A549 treated with CpdA at 1 μM for 4 hours (cell line): ENCODE data around the gene EPRS1. TPM values are rescaled to one million over a fixed set of nuclear protein-coding genes. Genes with fewer than 3 reads are reported as not detected.

Source experiments
- total RNA-seq: library from RNA; stranded (reverse); fragments of 200-300 nt; extraction: Qiagen RNA extraction; gene quantifications from 5 replicates; pipeline ENCODE4 v1.2.3, GENCODE V29; 2022; ENCODE audit warnings: low read depth

The EPRS1 gene
- total RNA-seq: 74.3 to 89.9 TPM (median 83.5 TPM) in 5 replicates

DNA sequence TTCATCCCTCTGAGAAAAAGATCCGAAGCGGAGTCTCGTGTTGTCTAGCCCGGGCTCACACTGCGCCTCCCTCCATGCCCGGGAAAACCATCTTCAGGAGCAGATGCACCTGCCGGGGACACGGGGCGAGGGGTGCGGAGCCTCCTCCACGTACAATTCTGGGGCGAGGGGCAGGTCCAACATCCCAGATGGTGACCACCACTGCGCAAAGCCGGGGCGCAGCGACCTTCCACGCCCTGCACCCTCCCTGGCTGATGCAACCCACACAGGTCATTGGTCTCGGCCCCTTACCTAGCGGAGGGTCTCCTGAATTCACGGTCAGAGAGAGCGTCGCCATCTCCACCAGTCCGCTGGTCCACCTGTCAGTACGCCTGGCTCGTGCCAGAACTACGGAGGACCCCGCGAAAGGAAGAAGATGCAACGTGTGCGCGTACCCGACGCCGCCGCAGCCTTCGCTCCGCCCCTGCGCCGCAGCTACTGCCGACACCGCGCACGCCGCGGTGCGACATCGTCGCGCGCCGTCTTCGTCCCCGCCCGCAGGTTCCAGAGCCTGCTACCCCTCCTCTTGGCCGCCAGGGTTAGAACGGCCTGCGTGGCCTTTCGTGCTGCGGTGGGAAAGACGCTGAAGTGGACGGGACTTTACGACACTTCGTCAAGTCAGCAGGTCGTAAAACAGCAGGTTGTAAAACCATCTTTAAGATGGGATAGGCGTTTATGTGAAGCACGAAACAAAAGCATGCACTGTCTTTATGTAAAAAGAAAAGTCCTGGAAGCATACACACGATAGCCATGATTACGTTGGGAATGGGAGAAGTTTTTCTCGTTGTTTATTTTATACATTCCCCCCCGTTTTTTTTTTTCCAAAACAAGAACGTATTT lies at the start of gene EPRS1:
EPRS1 (minus strand) TSS at position 454 of the 879 bp plus-strand sequence; CDS start at position 337, 117 bp downstream.

DNA sequence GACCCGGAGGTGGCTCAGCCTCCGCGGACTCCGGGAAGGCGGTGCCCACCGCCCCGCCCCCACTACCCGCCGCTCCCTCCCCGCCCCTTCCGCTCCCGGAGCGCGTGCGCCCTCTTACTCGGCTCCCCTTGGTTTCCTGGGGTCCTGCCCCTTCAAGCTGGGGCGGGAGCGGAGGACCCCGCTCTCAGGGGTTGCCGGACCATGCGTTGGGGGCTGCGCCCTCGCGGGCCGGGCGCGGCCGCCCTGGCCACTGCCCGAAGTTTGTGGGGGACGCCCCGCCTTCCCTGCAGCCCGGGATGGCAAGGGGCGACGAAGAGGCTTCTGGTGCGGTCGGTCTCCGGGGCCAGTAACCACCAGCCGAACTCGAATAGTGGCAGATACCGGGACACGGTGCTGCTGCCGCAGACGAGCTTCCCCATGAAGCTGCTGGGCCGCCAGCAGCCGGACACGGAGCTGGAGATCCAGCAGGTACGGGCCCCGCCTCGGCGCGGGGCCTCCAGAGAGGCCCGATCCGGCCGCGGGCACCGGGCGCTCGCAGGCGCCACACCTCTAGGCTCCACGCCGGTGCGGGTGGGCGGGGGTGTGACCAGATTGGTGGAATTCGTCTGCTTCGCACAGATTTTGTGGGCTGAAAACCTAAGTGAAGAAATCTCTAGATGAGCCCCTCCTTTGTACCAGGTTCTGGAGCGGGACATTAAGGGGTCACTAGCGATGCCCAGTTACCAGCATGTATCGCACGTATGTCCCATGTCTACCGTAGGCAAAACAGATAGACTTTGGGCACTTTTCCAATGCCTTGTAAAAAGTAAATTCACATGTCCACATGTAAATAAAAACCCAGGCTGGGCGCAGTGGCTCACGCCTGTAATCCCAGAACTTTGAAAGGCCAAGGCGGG lies 48.0 kb upstream of the EPRS1 start, which contains the start of gene IARS2:
IARS2 (plus strand) TSS at position 117 of the 896 bp plus-strand sequence; CDS start at position 202, 85 bp downstream.

GRCh38 chr1:220089650-220090556 lies 43.6 kb upstream of the EPRS1 start, which contains the start of gene BPNT1:
TSS of gene BPNT1 (minus strand) at chr1:220089788. CDS start at chr1:220079846, 9,942 bp downstream.

Other genes starting within 250 kb of the EPRS1 start
- 0.05 to 0.12 TPM (median 0.07 TPM) in 3 of 5 replicates, not detected in the others for gene SLC30A10, start 117.9 kb downstream of the EPRS1 start, total RNA-seq
- gene BPNT1, start 43.3 kb upstream of the EPRS1 start, total RNA-seq: 17.0 to 27.3 TPM (median 19.2 TPM) in 5 replicates
- 91.1 to 135 TPM (median 105 TPM) in 5 replicates for gene IARS2, start 47.6 kb upstream of the EPRS1 start, total RNA-seq
- 10.3 to 15.8 TPM (median 12.8 TPM) in 5 replicates for gene RAB3GAP2, start 225.9 kb upstream of the EPRS1 start, total RNA-seq